ENCODE data around the gene VPS26B. TPM values are rescaled to one million over a fixed set of nuclear protein-coding genes. Genes with fewer than 3 reads are reported as not detected.
"Not testable (repeated sequence)": the region's sequence is repeated elsewhere in the genome, so short reads cannot be mapped to it uniquely, and the experiment has no call there.

The VPS26B gene
- total RNA-seq (65.1 TPM), polyA plus RNA-seq (10 to 100 TPM; 43.9 to 61.7 (median 54.3) TPM)

- peak within 1 kb of the TSS; percentile 97 for H3K4me3 ChIP-seq (ENCODE audit: low read depth, low read length)
- peak; percentile 83 to 86 for ATAC-seq (ENCODE audit: low read depth in 2 of 2)
Observed at GRCh38 chr11:134223836-134224709, at the start of gene VPS26B, which contains the start of gene NCAPD3. Gene VPS26B, plus strand, starts transcription at chr11:134224671. Its CDS starts 452 bp downstream, at chr11:134225123. Gene NCAPD3, minus strand, starts transcription at chr11:134223967. Its CDS starts 41 bp downstream, at chr11:134223926.

GRCh38 chr11:134176284-134176683 is 48.2 kb upstream of the VPS26B start:
- H3K4me1 ChIP-seq (ENCODE audit: control insufficient read depth, insufficient read depth, low read length, poor library complexity, severe bottlenecking) = no peaks in the 10 kb centered on the region
- peaks cover 0 to 2% (median 0%) of the 10 kb centered on the region in 4 donors for H3K4me1 Mint-ChIP-seq
- peaks cover 0 to 2% (median 0%) of the 10 kb centered on the region in 7 donors for H3K9me3 Mint-ChIP-seq
- peaks cover 66% of the 10 kb centered on the region for H3K36me3 ChIP-seq (ENCODE audit: control insufficient read depth, insufficient read depth, low read length)
- DNase-seq (no peak), ATAC-seq (ENCODE audit: low read depth in 2 of 2) (no peak)
- no peaks in the 10 kb centered on the region for H3K27me3 ChIP-seq (ENCODE audit: control insufficient read depth, insufficient read depth, low read length)
- H3K4me3 ChIP-seq (ENCODE audit: low read depth, low read length) = no peak overlapping the region
- H3K4me3 Mint-ChIP-seq = no peak overlapping the region
- no peaks in the 10 kb centered on the region for H3K9me3 ChIP-seq (ENCODE audit: control insufficient read depth in 2 of 2, low read length in 2 of 2)
- no peaks in the 10 kb centered on the region for H3K27me3 Mint-ChIP-seq
- H3K36me3 Mint-ChIP-seq = peaks cover 62% of the 10 kb centered on the region
- no peak overlapping the region for H3K27ac Mint-ChIP-seq
- H3K27ac ChIP-seq (ENCODE audit: insufficient read depth, low read length, poor library complexity, severe bottlenecking) = no peak overlapping the region

More at GRCh38 chr11:134223836-134224709, at the start of gene VPS26B, which contains the start of gene NCAPD3:
- peaks cover 0 to 2% (median 0%) of the 10 kb centered on the region in 7 donors for H3K9me3 Mint-ChIP-seq
- Histone ChIP-seq H3K9me3 (ENCODE audit: control insufficient read depth in 2 of 2, low read length in 2 of 2) (no peaks in the 10 kb centered on the region), H3K4me1 (ENCODE audit: control insufficient read depth, insufficient read depth, low read length, poor library complexity, severe bottlenecking) (peaks cover 44% of the 10 kb centered on the region), H3K27ac (ENCODE audit: insufficient read depth, low read length, poor library complexity, severe bottlenecking) (peak within 1 kb of the TSS; percentile 98), H3K27me3 (ENCODE audit: control insufficient read depth, insufficient read depth, low read length) (no peaks in the 10 kb centered on the region), H3K36me3 (ENCODE audit: control insufficient read depth, insufficient read depth, low read length) (peaks cover 4% of the 10 kb centered on the region)
- H3K36me3 Mint-ChIP-seq = peaks cover 19% of the 10 kb centered on the region
- peak within 1 kb of the TSS; percentile 98 to 99 (median 98) for H3K27ac Mint-ChIP-seq
- DNase-seq = peak; percentile 93 to 98 (median 96)
- H3K4me3 Mint-ChIP-seq = peak within 1 kb of the TSS; percentile 97 to 100 (median 97)
- H3K4me1 Mint-ChIP-seq = peaks cover 50 to 72% (median 58%) of the 10 kb centered on the region in 4 donors
- peaks cover 5% of the 10 kb centered on the region for H3K27me3 Mint-ChIP-seq

- peak overlapping the region in 2 of 3 donors; percentile 26 to 40 for H3K27ac Mint-ChIP-seq
- no peaks in the 10 kb centered on the region for H3K27me3 ChIP-seq (ENCODE audit: control insufficient read depth, insufficient read depth, low read length)
- DNase-seq = no peak
- H3K36me3 ChIP-seq (ENCODE audit: control insufficient read depth, insufficient read depth, low read length) = peaks cover 64% of the 10 kb centered on the region
- no peaks in the 10 kb centered on the region for H3K4me1 ChIP-seq (ENCODE audit: control insufficient read depth, insufficient read depth, low read length, poor library complexity, severe bottlenecking)
- H3K4me3 Mint-ChIP-seq = no peak overlapping the region
- H3K27me3 Mint-ChIP-seq = no peaks in the 10 kb centered on the region
- peaks cover 66% of the 10 kb centered on the region for H3K36me3 Mint-ChIP-seq
- no peaks in the 10 kb centered on the region for H3K9me3 ChIP-seq (ENCODE audit: control insufficient read depth in 2 of 2, low read length in 2 of 2)
- H3K9me3 Mint-ChIP-seq = no peaks in the 10 kb centered on the region
- H3K4me3 ChIP-seq (ENCODE audit: low read depth, low read length) = no peak overlapping the region
- no peak for ATAC-seq (ENCODE audit: low read depth in 2 of 2)
- H3K27ac ChIP-seq (ENCODE audit: insufficient read depth, low read length, poor library complexity, severe bottlenecking) = no peak overlapping the region
- peaks cover 0 to 2% (median 0%) of the 10 kb centered on the region in 4 donors for H3K4me1 Mint-ChIP-seq
Observed at GRCh38 chr11:134178032-134178674, 46.3 kb upstream of the VPS26B start.

DNA sequence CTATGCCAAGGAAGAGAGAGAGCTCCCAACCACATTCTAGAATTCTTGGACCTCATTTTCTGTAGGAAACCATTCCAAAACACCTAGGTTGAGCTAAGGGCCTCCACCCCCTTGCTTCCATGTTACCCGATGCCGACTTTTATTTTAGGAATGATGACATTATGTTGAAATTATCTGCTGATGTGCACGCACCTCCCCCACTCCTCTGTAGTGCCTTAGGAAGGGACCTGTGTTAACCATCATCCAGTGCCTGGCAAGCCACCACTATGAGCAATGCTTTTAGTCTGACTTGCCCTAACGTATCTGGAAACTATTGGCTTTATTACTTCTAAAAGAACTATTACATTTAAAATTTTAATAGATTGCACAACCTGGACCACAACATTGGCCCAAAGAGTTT is 42.8 kb upstream of the VPS26B start:
- Mint-ChIP-seq H3K9me3 (no peaks in the 10 kb centered on the region), H3K4me1 (peaks cover 0 to 2% (median 0%) of the 10 kb centered on the region in 4 donors), H3K27ac (peak overlapping the region in 2 of 3 donors; percentile 56 to 58), H3K36me3 (peaks cover 55% of the 10 kb centered on the region), H3K27me3 (no peaks in the 10 kb centered on the region), H3K4me3 (no peak overlapping the region)
- Histone ChIP-seq H3K4me1 (ENCODE audit: control insufficient read depth, insufficient read depth, low read length, poor library complexity, severe bottlenecking) (no peaks in the 10 kb centered on the region), H3K27ac (ENCODE audit: insufficient read depth, low read length, poor library complexity, severe bottlenecking) (no peak overlapping the region), H3K36me3 (ENCODE audit: control insufficient read depth, insufficient read depth, low read length) (peaks cover 56% of the 10 kb centered on the region), H3K9me3 (ENCODE audit: control insufficient read depth in 2 of 2, low read length in 2 of 2) (no peaks in the 10 kb centered on the region), H3K27me3 (ENCODE audit: control insufficient read depth, insufficient read depth, low read length) (no peaks in the 10 kb centered on the region), H3K4me3 (ENCODE audit: low read depth, low read length) (no peak overlapping the region)
- DNase-seq = no peak
- no peak for ATAC-seq (ENCODE audit: low read depth in 2 of 2)

DNA sequence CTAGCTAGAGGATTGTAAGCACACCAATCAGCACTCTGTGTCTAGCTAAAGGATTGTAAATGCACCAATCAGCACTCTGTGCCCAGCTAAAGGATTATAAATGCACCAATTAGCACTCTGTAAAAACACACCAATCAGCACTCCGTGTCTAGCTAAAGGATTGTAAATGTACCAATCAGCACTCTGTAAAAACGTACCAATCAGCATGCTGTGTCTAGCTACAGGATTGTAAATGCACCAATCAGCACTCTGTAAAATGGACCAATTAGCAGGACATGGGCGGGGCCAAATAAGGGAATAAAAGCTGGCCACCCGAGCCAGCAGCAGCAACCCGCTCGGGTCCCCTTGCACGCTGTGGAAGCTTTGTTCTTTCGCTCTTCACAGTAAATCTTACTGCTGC is 36.4 kb upstream of the VPS26B start:
- not testable (repeated sequence) for H3K27ac ChIP-seq (ENCODE audit: insufficient read depth, low read length, poor library complexity, severe bottlenecking); H3K9me3 Mint-ChIP-seq; H3K27me3 Mint-ChIP-seq; H3K9me3 ChIP-seq (ENCODE audit: control insufficient read depth in 2 of 2, low read length in 2 of 2); H3K4me3 Mint-ChIP-seq; ATAC-seq (ENCODE audit: low read depth in 2 of 2); H3K4me1 ChIP-seq (ENCODE audit: control insufficient read depth, insufficient read depth, low read length, poor library complexity, severe bottlenecking); H3K4me1 Mint-ChIP-seq; DNase-seq; H3K27me3 ChIP-seq (ENCODE audit: control insufficient read depth, insufficient read depth, low read length); H3K4me3 ChIP-seq (ENCODE audit: low read depth, low read length); H3K27ac Mint-ChIP-seq
- peaks cover 65% of the 10 kb centered on the region for H3K36me3 ChIP-seq (ENCODE audit: control insufficient read depth, insufficient read depth, low read length)
- peaks cover 59% of the 10 kb centered on the region for H3K36me3 Mint-ChIP-seq

GRCh38 chr11:134196756-134197155 is 27.7 kb upstream of the VPS26B start:
- Histone ChIP-seq H3K4me3 (ENCODE audit: low read depth, low read length) (peak overlapping the region; percentile 52), H3K27me3 (ENCODE audit: control insufficient read depth, insufficient read depth, low read length) (no peaks in the 10 kb centered on the region), H3K27ac (ENCODE audit: insufficient read depth, low read length, poor library complexity, severe bottlenecking) (no peak overlapping the region), H3K9me3 (ENCODE audit: control insufficient read depth in 2 of 2, low read length in 2 of 2) (no peaks in the 10 kb centered on the region), H3K36me3 (ENCODE audit: control insufficient read depth, insufficient read depth, low read length) (peaks cover 51% of the 10 kb centered on the region), H3K4me1 (ENCODE audit: control insufficient read depth, insufficient read depth, low read length, poor library complexity, severe bottlenecking) (peaks cover 3% of the 10 kb centered on the region)
- peaks cover 44% of the 10 kb centered on the region for H3K36me3 Mint-ChIP-seq
- H3K27ac Mint-ChIP-seq = peak overlapping the region; percentile 67 to 89 (median 86)
- H3K4me3 Mint-ChIP-seq = peak overlapping the region in 3 of 4 donors; percentile 74 to 78 (median 76)
- peaks cover 0 to 2% (median 0%) of the 10 kb centered on the region in 7 donors for H3K9me3 Mint-ChIP-seq
- ATAC-seq (ENCODE audit: low read depth in 2 of 2) (peak; percentile 70 to 81), DNase-seq (peak in 2 of 3 donors; percentile 35 to 53)
- H3K27me3 Mint-ChIP-seq = no peaks in the 10 kb centered on the region
- peaks cover 6 to 18% (median 14%) of the 10 kb centered on the region in 4 donors for H3K4me1 Mint-ChIP-seq

GRCh38 chr11:134199531-134199930 is 24.9 kb upstream of the VPS26B start:
- Mint-ChIP-seq H3K4me1 (peaks cover 6 to 19% (median 14%) of the 10 kb centered on the region in 4 donors), H3K4me3 (no peak overlapping the region), H3K27ac (peak overlapping the region in 1 of 3 donors; percentile 10), H3K36me3 (peaks cover 52% of the 10 kb centered on the region), H3K9me3 (peaks cover 0 to 2% (median 0%) of the 10 kb centered on the region in 7 donors), H3K27me3 (no peaks in the 10 kb centered on the region)
- ATAC-seq (ENCODE audit: low read depth in 2 of 2) (no peak), DNase-seq (no peak)
- Histone ChIP-seq H3K4me1 (ENCODE audit: control insufficient read depth, insufficient read depth, low read length, poor library complexity, severe bottlenecking) (peaks cover 3% of the 10 kb centered on the region), H3K27ac (ENCODE audit: insufficient read depth, low read length, poor library complexity, severe bottlenecking) (no peak overlapping the region), H3K9me3 (ENCODE audit: control insufficient read depth in 2 of 2, low read length in 2 of 2) (no peaks in the 10 kb centered on the region), H3K4me3 (ENCODE audit: low read depth, low read length) (no peak overlapping the region), H3K27me3 (ENCODE audit: control insufficient read depth, insufficient read depth, low read length) (no peaks in the 10 kb centered on the region), H3K36me3 (ENCODE audit: control insufficient read depth, insufficient read depth, low read length) (peaks cover 52% of the 10 kb centered on the region)

All from CD4-positive, CD25-positive, alpha-beta regulatory T cell (primary cell).